ENCODE results near the gene USH2A.
"Not testable (repeated sequence)": the region's sequence is repeated elsewhere in the genome, so short reads cannot be mapped to it uniquely, and the experiment has no call there.

The USH2A gene

DNA sequence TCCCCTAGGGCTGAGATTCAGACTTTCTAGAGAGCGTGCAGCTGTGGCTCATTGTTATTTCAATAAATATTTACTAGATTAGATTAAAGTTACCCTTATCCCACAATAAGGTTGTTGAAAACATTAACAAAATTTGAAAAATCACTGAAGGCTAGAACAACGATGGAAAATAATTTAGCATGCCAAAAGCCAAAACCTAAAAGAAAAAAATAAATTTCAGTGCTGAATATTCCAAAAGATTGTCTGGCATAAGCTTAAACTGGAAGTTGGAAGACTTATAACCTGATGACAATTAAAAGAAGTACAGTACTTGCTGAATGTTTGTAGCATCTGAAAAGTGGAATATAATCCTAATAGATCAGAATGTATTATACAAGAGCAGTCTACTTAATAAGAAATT is 221.3 kb downstream of the USH2A start:
- no peak for DNase-seq (ENCODE audit: low read depth)

DNA sequence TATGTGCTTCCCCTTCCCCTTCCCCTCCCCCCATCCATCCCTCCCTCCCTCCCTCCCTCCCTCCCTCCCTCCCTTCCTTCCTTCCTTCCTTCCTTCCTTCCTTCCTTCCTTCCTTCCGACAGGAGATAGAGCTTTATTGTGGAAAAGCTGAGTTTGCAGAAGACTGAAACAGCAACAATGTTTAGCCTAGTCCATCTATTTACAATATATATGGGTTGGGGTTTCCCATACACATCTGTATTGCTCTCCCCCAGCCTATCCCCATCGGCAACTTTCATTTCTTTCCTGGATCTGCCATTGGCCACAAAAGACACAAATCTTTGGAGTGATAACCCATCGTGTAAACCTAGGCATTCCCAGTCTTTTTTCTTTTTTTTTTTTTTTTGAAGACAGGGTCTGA is 222.3 kb downstream of the USH2A start:
- no peak for DNase-seq (ENCODE audit: low read depth)

DNA sequence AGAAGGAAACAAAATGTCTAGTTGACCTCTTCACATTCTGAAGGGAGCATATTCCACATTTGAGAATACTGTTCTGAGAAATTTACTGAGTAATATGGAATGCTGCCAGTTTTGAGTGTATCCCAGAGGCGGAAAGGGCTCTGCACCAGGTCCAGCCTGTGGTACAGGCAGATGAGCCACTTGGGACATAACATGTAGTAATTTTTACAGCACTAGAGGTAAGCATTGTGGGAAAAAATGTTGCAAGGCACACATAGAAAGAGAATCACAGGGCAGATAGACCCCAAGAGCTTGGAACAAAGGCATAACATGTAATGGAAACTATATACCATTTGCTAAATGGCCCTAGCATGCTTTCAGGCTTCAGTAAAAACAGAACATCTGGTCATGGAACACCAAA is 228.5 kb downstream of the USH2A start:
- no peak for DNase-seq (ENCODE audit: low read depth)

DNA sequence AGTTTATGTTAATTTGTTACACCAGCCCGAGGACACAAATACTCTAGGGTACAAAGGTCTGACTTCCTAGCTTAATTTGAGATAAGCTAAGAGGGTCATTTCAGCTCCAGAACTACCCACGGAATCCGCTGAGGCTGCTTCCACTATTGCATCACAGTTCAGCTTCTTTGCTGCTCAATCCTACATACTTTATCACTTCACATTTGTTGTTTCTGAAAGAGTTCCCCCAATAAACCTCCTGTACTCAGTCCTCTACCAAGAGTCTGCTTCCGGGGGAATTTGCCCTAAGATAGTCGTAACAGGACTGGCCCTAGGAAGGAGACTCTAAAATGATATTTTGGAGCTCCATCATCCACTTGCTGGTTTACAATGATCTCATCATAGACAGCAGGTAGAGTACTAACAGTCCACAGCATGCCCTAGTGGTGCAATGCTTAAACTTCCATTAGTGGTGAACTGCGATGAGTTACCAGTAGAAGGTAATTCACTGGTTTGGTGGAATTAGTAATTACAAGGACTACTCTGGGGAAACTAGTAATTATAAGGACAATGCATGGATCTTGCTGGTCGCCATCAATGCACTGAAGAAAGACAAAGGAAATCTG is 229.3 kb downstream of the USH2A start:
- no peak for DNase-seq (ENCODE audit: low read depth)

DNA sequence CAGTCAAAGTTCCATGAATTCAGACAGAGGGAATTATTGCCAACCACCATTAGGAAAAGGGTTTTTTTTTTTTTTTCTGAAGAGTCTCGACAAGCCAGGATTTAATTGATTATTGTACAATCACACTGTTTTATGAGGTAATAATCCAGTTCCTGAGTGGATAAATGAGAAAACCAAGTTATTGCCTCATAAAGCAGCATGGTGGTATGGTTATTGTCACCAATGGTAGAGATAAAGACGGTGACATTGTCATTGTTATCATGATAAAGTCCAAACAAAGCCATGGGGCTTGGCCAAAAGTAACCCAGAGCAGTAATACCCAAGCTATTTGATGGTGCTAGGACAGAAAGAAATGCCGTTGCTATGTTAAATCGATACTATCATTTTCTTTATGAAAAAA is 232.8 kb downstream of the USH2A start:
- no peak for DNase-seq (ENCODE audit: low read depth)

DNA sequence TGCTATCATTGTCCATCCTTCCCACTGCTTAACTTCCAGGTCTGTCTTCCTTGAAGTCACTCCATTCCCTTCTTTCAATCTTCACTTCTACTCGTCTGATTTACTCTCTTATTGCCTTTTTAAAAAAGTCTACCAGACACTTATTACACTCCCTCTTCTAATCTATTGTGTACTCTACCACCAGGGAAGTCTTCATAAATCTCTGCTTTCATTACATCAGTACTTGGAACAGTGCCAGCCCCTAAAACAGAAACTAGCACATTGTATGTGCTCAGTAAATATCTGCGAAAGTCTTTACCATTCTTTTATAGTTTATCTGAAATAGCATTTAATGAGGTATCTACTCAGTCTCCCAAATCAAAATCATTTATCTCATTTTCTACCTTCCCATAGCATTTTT is 236.4 kb downstream of the USH2A start:
- no peak for DNase-seq (ENCODE audit: low read depth)

DNA sequence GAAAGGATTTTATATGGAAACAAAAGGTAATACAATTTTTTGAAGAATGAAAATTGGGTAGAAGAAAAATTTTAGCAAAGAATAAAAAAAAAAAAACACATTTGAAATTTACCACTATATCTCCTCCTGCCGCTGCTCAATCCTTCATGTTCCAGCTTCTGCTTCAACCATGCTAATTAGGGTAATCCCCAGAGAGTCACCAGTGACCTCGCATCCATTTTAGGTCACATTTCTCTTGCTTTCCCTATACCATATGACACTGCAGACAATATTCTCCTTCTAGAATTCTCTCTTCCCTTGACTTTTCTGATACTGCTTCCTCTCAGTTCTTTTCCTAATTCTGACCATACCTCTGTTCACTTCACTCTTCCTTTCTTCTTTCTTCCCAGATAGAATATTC is 237.1 kb downstream of the USH2A start:
- no peak for DNase-seq (ENCODE audit: low read depth)

DNA sequence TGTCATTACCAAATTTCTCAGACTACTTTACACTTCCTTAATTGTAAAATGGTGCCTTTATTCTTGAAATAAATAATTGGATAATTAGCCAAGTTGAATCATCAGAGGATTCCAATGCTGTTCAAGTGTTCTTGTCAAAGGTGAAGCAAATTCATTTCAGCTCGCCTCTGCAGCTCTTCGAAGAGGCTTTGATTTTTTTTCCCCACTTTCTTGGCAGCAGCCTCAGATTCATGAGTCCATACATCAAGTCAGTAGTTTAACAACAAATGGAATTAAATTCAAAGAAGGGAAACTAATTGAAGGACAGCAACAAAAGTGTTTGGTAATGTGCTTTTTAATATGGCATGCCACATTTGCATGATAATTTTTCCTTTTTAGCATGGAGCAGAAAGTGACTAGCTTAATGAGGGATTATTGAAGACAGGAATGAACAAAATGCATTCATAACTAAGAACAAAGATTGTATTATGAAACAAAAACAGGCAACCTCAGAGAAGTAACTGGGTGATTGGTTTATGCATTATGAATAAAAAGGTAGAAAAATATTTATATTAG is 239.0 kb downstream of the USH2A start:
- no peak for DNase-seq (ENCODE audit: low read depth)

DNA sequence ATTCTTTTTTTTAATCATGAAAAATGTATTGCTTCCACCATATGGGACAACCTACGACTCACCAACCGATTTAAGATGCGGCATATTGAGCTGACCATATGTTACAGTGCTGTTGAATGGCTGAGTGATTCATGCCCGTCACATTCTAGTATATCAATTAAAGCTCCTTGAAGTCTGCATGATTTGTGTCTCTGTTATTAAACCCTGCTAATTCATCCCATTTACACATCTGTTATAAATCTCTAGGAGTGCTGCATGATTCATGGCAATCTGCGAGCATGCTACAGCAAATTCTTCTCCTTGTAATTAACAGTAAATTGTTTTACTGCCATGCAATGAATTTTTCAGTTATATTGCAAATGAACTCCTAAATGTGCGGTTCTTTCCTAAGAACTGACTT is 239.8 kb downstream of the USH2A start:
- DNase-seq (ENCODE audit: low read depth), result no peak

DNA sequence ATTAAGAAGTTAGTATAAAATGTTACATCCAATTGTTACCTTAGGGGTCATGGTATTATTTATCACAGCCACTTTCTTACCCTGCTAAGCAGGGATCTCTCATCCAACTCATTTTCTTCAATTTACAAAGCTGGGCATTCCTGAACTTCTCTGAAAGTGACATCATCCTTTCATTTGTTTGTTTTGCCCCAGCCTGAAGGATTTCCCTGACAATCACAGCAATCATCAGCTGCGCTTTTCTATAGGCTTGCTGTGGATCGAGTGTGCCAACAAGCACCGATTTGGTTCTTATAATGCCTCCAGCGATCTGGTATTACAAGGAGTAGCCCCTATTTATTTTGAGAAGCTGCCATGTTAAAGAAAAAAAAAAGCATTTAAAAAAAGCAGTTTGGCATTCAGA is 240.2 kb downstream of the USH2A start:
- no peak for DNase-seq (ENCODE audit: low read depth)

DNA sequence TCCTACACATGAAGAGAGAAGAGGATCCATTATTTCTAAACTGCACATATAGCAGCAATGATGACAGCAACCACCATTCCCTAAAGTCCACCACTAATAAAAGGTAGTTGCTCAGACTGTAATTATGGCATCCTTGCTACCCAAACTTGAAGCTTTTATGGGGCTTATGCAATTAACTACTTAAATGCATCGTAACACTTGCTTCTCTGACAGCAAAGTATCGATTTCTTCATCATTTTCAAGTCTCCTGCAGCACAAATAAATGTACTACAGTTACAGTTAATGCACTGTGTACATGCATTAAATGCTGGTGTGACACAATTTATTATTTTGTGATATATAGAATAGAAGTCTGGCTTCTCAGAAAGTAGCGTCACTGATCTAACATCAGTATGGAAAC is 241.7 kb downstream of the USH2A start:
- DNase-seq (ENCODE audit: low read depth), result no peak

DNA sequence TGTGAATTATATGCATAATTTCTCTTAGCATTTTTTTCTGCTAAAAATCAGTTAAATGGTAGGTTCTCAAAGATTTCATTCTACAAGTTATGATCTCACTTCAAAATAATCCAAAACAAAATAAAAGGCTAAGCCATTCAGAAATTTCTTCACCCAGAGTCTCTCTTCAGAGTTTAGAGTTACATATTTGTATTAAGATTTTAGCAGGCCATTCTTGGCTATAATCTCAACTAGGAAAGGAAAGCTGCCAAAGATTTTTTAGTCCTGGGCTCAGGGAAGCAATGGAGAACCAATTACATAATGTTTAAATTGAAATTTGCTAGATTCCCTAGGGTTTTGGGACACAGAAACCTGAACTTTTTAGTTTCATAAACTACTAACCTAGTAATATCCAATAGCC is 245.0 kb downstream of the USH2A start:
- DNase-seq (ENCODE audit: low read depth), result peak; percentile 54

DNA sequence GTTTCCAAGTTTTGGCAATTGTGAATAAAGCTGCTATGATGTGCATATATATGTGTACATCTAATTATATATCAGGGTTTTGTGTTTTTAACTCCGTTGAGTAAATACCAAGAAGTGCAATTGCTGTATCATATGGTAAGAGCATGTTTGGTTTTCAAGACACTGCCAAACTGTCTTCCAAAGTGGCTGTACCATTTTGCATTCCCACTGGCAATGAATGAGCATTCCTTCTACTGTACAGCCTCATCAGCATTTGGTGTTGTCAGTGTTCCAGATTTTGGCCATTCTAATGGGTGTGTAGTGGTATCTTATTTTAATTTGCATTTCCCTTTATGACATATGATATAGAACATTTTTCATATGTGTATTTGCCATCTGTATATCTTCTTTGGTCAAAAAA is 246.3 kb downstream of the USH2A start:
- no peak for DNase-seq (ENCODE audit: low read depth)

DNA sequence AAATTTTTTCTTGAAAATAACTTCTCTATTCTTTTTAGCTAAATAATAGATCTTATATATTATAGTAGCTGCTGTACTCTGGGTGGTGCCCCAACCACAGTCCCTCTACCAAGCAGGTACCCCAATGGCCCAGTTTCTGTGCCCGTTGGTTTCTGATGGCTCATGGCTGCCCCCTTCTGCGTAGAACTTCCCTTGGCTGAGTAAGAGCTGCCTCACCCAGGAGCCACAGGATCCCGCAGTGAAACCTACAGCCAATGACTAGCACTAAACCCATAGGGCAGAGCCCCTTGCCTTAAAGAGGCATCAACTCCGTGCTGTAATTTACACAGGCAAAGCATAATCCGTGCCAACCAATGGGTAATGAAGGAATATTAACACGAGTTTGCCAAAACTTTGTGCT is 247.5 kb downstream of the USH2A start:
- DNase-seq (ENCODE audit: low read depth), result no peak

DNA sequence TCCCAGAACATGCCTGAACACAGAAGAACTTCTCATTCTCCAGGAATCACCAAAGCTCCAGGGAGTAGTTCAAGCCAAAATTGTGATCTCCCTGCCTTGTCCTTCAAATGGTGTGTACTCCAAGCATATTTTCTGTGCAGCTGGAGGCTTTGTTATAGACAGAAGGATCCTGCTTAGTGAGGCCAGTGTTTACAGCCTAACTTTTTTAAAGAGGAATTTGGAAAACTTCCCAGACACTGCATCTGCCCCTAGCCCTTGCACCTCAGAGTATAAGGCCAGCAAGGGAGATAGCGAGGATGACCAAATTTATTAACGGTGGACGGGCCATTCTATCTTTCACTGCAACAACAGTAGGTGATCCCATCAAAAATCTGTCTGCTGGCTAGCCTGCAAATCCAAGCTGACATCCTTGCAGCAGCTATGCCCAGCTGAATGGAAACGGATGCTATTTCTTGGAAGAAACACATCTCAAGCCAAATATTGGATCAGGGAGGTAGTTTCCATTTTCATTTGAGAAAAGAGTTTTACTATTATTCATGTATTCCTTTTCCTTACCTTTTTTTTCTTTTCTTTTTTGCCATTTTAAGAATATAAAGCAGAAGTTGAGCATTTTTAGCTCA is 249.8 kb downstream of the USH2A start:
- no peak for DNase-seq (ENCODE audit: low read depth)

DNA sequence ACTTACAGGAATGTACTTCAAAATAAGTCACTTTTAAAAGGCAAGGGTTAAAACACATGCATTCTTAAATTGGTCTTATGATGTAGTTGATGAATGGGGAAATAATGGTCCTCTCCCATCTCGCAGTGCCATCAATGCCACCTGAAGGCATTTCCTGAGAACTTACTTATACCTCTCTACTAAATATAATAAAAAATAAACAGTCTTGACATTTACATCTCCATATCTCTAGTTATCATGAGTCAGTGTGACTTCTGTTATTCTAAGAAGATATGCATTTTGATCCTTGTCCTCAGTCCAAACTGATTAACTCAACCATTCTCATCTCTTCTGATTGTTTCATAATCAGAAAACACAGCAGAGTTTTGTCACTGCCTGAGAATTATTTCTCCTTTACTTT is 253.9 kb downstream of the USH2A start:
- no peak for DNase-seq (ENCODE audit: low read depth)

DNA sequence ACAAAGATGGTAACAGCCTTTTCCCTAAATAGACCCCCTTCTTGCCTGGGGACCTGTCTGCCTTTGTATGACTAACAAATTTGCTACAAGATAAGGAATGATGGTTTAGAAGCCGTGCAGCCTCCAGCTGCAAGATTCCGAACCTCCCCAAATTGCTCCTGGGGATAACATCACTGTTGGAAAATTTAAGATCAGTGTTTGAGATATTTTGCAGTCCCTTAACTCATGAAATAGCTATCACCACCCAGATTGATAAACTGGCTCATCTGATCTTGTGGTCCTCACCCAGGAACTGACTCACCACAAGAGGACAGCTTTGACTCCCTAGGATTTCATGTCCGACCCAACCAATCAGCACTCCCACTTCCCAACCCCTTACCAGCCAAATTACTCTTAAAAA is 254.7 kb downstream of the USH2A start:
- no peak for DNase-seq (ENCODE audit: low read depth)

DNA sequence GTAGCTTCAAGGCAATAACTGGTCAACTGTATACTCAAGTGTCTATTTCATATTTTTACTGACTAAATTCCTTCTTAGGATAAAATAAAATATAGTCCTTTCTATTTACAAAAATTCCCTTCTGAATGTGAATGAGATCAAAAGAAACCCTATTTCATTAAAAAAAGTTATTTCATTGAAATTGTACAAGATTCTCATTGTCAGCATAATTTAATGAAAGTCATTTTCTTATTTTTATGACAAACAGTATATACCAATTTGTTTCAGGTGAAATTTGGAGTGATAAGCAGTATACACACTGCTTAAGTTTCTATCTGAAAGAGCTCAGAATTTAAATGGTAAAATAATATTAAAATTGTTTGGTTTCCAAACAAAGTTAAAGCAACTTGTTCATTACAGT is 269.2 kb downstream of the USH2A start:
- no peak for DNase-seq (ENCODE audit: low read depth)

DNA sequence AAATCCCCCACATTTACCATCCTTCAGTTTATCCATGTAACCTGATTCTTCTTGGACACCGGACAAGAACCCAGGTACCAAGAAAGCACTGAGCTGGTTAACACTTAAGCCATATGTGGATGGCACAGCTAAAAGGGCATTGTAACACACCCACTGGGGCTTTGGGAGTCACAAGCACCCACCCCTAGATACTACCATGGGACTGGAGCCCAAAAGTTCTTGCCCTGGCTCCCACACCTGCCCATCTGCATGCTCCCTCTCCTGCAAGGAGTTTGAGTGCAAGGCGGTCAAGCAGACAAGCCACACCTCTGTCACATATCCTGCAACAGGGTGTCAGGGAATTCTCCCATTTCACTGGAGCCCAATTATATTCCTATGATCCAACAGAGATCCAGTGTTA is 270.1 kb downstream of the USH2A start:
- no peak for DNase-seq (ENCODE audit: low read depth)

DNA sequence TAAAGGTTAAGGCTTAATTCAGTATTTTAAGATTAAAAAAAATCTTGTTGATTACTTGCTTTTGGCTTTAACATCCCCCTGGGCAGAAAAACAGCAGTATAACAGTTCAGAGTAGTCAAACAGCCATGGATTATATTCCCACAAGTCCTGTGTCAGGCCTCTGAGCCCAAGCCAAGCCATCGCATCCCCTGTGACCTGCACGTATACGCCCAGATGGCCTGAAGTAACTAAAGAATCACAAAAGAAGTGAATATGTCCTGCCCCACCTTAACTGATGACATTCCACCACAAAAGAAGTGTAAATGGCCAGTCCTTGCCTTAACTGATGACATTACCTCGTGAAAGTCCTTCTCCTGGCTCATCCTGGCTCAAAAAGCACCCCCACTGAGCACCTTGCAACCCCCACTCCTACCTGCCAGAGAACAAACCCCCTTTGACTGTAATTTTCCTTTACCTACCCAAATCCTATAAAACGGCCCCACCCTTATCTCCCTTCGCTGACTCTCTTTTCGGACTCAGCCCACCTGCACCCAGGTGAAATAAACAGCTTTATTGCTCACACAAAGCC is 277.7 kb downstream of the USH2A start:
- not testable (repeated sequence) for DNase-seq (ENCODE audit: low read depth)

DNA sequence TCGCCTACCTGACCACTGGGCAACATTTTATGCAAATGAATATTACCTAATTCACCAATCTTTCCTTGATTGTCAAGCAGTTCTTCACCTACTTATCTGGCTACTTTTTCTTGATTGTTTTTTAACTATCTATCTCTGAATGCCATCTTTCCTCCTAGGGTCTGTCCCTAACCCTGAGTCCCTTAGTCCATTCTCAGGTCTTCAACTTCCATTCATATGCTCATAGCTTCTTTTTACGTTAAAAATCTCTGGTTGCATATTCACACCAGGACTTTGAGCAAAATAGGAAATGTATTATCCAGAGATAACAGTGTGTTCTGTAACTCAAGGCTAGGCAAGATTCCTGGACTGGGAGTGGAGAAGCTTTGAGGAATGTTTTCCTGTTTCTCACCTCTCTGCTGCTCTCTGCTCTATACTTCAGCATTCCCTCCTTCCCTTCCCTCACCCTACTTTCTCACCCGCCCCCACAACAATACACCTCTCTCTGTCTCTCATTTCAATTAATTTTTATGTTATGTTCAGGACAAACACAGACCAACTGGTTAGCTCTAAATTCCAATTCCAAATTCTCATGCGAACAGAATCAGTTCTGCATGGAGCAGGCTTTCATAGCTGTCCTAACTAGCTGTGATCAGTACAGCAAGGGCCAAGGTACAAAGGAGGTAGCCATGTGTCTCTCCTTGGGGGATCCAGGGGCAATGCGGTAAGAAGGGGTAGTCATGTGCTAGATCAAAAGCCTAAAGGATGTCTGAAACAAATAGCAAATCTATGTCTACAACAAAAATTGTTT is 278.4 kb downstream of the USH2A start:
- DNase-seq (ENCODE audit: low read depth), result no peak

DNA sequence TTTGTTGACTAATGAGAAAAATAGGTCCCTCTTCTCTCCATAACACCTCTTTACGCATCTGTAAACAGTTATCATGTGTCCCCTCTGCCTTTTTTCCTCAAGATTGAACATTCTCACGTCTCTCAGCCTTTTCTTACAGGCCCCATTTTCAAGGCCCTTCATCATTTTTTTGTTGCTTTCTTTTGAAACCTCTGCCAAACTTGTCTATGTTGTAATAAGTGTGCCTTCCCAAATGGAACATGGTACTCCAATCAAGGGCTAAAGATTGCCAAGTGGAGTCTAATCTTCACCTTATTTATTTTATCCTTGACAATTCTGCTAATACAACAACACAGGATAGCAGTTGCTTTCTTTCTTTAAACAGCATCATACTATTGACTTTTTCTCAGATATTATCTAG is 280.3 kb downstream of the USH2A start:
- no peak for DNase-seq (ENCODE audit: low read depth)
